ES-I3 (cell line): ENCODE data around the gene BCAS4.
"Not testable (repeated sequence)": the region's sequence is repeated elsewhere in the genome, so short reads cannot be mapped to it uniquely, and the experiment has no call there.

ENCODE experiments used
- H3K36me3 ChIP-seq: 2 replicates; pipeline ENCODE4 v1.6.1; 2013; ENCODE audit warnings: mild to moderate bottlenecking, low read length, control low read depth, moderate library complexity; ENCODE audit not compliant: insufficient read depth
- H3K4me1 ChIP-seq: 2 replicates; pipeline ENCODE4 v1.6.1; 2013; ENCODE audit warnings: mild to moderate bottlenecking, control low read depth, low read length; ENCODE audit not compliant: insufficient read depth
- H3K9ac ChIP-seq: 2 replicates; pipeline ENCODE4 v1.6.1; 2013; ENCODE audit warnings: low read depth, mild to moderate bottlenecking, low read length, moderate library complexity
- H3K9me3 ChIP-seq: 2 replicates; pipeline ENCODE4 v1.6.1; 2013; ENCODE audit warnings: mild to moderate bottlenecking, low read length, moderate library complexity; ENCODE audit not compliant: control insufficient read depth, insufficient read depth

The BCAS4 gene

DNA sequence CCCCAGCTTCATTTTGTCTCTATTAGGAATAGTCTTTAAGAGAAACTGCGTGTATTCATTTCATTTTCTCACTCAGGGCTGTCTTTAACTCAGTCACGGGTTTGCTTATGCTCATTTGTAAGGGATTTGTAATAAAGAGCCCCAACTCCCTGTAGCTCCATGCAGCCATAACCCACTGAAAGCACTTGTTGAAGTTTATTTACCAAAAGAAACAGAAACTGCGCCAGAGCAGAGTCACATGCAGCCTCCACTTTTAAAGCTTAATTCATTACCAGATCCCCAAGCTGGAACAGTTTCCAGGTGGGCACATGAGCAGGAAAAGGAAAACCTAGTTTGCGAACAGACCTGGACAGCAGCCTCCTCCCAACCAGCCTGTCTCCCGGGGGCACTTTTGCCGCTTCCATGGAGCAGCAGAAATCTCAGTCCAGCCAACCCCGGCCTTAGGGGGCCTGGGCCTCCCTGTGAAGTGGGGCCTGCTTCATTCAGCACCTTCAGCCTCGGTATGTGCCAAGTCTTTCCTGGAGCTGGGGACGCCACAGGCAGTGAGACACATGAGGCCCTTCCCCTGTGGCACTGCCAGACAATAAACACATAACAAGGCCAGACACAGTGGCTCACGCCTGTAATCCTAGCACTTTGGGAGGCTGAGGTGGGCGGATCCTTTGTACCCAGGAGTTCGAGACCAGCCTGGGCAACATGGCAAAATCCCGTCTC is 4.5 kb downstream of the BCAS4 start:
- Histone ChIP-seq H3K36me3 (no peaks in the 10 kb centered on the region), H3K4me1 (no peaks in the 10 kb centered on the region), H3K9ac (no peak overlapping the region), H3K9me3 (no peaks in the 10 kb centered on the region)

- Histone ChIP-seq H3K36me3 (no peaks in the 10 kb centered on the region), H3K9ac (no peak overlapping the region), H3K4me1 (no peaks in the 10 kb centered on the region), H3K9me3 (no peaks in the 10 kb centered on the region)
These were observed 5.2 kb downstream of the BCAS4 start for GRCh38 chr20:50799890-50800550.

DNA sequence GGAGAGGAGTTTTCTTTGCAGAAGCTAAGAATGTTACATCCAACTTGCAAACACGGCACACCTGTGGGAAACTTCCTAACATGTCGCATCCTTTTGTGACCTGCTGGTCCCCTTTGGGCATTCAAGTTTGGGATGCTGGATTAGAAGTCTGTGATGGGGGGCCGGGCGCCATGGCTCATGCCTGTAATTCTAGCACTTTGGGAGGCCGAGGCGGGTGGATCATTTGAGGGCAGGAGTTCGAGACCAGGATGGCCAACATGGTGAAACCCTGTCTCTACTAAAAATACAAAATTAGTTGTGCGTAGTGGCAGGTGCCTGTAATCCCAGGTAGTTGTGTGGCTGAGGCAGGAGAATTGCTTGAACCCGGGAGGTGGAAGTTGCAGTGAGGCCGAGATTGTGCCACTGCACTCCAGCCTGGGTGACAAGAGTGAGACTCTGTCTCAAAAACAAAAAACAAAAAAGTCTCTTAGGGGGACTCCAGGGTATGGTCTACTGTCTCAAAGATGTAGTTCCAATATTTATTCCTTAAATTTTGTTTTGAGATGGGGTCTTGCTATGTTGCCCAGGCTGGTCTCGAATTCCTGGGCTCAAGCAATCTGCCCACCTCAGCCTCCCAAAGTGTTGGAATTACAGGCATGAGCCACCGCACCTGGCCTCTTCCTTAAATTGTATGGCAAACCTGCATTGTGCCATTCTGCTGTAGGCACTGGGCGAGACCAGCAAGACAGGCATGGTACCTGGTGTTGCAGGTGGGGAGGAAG is 6.3 kb downstream of the BCAS4 start:
- not testable (repeated sequence) for H3K9ac ChIP-seq, H3K4me1 ChIP-seq, H3K9me3 ChIP-seq, H3K36me3 ChIP-seq

DNA sequence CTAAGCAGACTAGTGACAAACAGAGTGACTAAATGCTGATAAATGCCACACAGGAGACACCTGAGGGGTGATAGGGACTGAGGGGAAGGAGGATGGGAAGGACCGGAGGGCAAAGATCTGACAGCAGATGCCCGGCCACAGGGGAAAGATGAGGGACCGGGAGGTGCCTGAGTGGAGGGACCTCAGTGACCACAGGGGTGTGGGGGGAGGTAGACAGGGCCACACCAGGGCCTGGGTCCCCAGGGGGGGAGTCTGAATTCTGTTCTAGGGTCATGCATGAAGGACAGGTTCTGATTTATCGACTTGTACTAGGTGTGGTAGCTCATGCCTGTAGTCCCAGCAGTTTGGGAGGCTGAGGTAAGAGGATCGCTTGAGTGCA is 6.9 kb downstream of the BCAS4 start:
- no peaks in the 10 kb centered on the region for H3K9me3 ChIP-seq
- no peaks in the 10 kb centered on the region for H3K36me3 ChIP-seq
- H3K4me1 ChIP-seq: no peaks in the 10 kb centered on the region
- H3K9ac ChIP-seq: no peak overlapping the region

DNA sequence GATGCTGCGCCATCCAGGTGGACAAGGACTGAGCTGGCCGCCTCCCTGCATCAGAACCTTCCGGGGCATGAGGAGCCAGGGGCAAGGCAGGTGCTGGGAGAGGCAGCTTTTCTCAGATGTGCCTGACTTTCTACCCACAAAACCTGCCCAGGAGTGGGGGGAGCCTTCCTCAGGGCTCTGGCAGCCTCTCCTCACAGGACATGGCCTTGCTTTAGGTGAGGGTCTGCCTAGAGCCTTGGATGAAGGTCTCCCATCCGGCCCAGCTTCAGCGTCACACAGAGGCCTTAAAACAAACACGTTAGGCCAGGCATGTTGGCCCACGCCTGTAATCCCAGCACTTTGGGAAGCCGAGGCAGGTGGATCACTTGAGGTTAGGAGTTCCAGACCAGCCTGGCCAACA is 7.4 kb downstream of the BCAS4 start:
- Histone ChIP-seq H3K36me3 (no peaks in the 10 kb centered on the region), H3K9ac (no peak overlapping the region), H3K4me1 (no peaks in the 10 kb centered on the region), H3K9me3 (no peaks in the 10 kb centered on the region)

DNA sequence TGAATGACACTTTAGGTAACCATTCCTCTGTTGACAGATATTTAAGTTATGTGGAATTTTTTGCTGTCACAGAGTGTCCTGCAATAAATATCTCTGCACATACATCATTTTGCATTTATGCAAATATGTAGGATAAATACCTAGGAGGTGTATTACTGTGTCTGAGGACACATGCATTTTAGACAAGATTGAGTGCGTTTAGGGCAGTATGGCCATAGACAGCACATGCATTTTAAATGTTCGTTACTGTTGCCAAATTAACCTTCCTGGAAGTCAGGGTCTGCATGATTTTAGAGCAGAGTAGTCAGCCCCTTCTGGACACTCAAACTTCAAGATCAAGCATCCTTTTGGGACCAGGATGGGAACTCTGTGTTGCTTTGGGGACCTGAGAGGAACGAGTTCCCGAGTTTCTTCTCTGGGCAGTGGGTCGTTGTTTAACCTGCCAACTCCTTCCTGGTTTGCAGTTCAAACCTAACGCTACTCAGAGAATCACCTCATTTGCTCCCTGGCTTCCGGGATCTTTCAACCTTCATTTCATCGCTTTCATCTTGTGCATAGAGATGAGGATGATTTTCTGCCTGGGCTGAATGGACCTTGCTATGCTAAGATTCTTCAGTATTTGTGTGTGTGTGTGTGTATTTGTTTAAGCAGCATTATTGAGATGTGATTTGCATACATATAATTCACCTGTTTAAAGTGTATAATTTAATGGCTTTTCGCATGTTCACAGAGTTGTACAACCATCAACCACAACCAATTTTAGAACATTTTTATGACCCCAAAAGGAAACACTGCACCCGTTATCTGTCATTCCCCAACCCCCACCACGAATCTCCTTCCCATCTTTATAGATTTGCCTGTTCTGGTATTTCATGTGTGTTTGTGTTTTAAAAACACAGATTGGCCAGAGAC is 9.8 kb downstream of the BCAS4 start:
- H3K36me3 ChIP-seq: no peaks in the 10 kb centered on the region
- H3K9me3 ChIP-seq: no peaks in the 10 kb centered on the region
- H3K9ac ChIP-seq: no peak overlapping the region
- H3K4me1 ChIP-seq: no peaks in the 10 kb centered on the region

DNA sequence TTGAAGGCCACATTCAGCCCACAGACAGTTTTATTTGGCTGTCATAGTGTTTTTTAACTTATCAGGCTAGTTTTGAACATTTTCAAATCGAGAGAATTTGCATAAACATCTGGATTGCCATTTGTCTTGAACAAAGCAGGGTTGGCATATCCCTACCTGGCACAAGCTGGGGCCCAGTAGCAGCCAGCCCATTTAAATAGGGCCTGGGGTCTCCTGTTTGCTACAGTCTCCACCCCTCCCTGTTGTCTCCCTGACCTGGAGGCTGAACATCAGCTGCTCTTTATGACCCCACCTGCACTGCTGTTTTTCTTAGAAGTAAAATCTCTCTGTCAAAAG is 10.5 kb downstream of the BCAS4 start:
- Histone ChIP-seq H3K36me3 (no peaks in the 10 kb centered on the region; the same call in 1 of the 2 replicates), H3K4me1 (no peaks in the 10 kb centered on the region), H3K9me3 (no peaks in the 10 kb centered on the region), H3K9ac (no peak overlapping the region)

- Histone ChIP-seq H3K9ac (no peak overlapping the region), H3K36me3 (no peaks in the 10 kb centered on the region; the same call in 1 of the 2 replicates), H3K4me1 (no peaks in the 10 kb centered on the region), H3K9me3 (no peaks in the 10 kb centered on the region)
These were observed 11.4 kb downstream of the BCAS4 start for GRCh38 chr20:50806126-50806768.

DNA sequence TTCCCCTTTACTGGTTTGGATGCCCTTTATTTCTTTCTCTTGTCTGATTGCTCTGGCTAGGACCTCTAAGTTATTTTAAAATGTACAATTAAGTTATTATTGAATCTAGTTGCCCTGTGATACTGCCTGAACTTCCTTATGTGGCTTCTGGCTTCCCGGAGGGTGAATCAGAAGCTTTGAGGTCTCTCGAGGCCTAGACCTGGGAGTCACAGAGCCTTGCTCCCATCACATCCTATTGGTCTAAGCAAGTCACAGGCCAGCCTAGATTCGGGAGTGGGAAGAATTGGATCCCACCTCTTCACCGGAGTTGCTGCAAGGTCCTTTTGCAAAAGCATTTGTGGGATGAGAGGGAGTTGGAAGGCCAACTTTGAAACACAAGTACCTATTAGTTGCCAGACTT is 15.2 kb downstream of the BCAS4 start:
- peaks cover under 1% of the 10 kb centered on the region; the same call in 1 of the 2 replicates for H3K4me1 ChIP-seq
- H3K36me3 ChIP-seq: no peaks in the 10 kb centered on the region; the same call in 1 of the 2 replicates
- no peaks in the 10 kb centered on the region for H3K9me3 ChIP-seq
- no peak overlapping the region for H3K9ac ChIP-seq

DNA sequence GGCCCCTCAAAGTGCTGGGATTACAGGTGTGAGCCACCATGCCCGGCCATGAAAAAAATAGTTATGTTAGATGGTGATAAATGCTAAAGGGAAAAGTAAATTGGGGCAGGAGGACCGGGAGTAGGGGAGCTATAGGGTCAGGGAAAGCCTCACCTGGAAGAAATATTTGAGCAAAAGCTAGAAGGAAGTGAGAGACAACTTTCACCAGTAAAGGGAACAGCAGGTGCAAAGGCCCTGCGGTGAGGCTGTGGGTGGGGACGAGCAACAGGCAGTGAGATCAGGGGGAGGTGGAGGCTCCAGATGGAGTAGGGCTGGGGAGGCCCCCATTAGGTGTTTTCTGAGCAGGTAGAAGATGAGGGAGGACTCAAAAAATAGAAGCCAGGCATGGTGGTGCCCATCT is 16.0 kb downstream of the BCAS4 start:
- Histone ChIP-seq H3K9ac (no peak overlapping the region), H3K4me1 (peaks cover 5% of the 10 kb centered on the region; the same call in 1 of the 2 replicates), H3K9me3 (no peaks in the 10 kb centered on the region), H3K36me3 (no peaks in the 10 kb centered on the region; the same call in 1 of the 2 replicates)

DNA sequence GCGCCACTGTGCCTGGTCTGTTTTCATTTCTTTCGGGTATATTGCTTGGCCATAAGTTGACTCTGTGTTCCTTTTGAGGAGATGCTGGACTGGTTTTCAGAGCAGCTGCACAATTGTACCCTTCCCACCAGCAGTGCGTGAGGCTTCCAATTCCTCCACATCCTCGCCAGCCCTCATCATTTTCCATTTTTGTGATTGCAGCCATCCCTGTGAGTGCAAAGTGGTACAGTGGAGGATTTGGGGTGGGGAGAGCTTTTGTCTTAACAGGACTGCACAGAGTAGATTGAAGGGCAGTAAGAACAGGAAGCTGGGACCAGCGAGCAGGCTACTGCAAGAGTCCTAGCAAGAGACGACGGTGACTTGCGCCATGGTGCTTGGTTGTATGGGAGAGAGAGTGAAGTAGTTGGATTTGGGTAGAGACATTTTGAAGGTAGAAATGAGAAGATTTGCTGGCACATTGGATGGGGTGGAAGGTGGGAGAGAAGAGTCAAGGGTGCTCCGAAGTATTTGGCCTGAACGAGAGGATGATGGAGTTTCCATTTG is 18.3 kb downstream of the BCAS4 start:
- Histone ChIP-seq H3K9ac (no peak overlapping the region), H3K4me1 (peaks cover 8% of the 10 kb centered on the region; the same call in 1 of the 2 replicates), H3K36me3 (no peaks in the 10 kb centered on the region; the same call in 1 of the 2 replicates), H3K9me3 (no peaks in the 10 kb centered on the region)

- Histone ChIP-seq H3K4me1 (peaks cover 8% of the 10 kb centered on the region; the same call in 1 of the 2 replicates), H3K9me3 (no peaks in the 10 kb centered on the region), H3K9ac (no peak overlapping the region), H3K36me3 (no peaks in the 10 kb centered on the region; the same call in 1 of the 2 replicates)
These were observed 18.9 kb downstream of the BCAS4 start for GRCh38 chr20:50813801-50814200.

DNA sequence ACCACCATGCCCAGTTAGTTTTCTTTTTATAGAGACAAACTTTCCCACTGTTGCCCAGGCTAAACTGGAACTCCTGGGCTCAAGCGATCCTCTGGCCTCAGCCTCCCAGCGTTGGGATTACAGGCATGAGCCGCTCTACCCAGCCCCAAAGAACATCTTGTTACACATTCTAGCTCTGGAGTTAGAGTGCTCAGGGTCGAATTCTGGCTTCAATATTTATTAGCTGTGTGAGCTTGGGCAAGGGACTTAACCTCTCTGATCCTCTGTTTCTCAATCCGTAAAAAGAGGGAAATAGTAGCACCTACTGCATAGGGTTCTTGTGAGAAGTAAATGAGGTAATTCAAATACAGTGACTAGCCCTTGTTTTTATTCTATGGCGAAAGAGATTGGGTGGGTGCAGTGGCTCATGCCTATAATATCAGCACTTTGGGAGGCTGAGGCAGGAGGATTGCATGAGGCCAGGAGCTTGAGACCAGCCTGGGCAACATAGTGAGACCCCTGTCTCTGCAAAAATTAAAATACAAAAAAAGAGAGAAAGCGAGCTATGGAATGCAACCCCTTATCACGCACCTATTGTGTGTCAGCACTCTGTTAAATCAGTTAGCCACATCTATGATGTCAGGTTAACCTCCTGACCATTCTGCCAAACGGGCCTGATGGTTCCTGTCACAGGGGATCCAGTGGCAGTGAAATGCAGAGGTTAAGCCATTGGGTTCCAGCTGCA is 19.7 kb downstream of the BCAS4 start:
- H3K9ac ChIP-seq: no peak overlapping the region
- H3K4me1 ChIP-seq: peaks cover 8% of the 10 kb centered on the region; the same call in 1 of the 2 replicates
- no peaks in the 10 kb centered on the region; the same call in 1 of the 2 replicates for H3K36me3 ChIP-seq
- no peaks in the 10 kb centered on the region for H3K9me3 ChIP-seq
